Muscle layer of duodenum (tissue), 2 donors: Measurements from ENCODE around the gene IRF2.

Experiments
- H3K27ac ChIP-seq: one replicate; pipeline ENCODE4 v1.7.0; 2013; ENCODE audit warnings: mild to moderate bottlenecking, low read length
- H3K27me3 ChIP-seq: one replicate; pipeline ENCODE4 v1.7.0; 2013; ENCODE audit warnings: low read depth, mild to moderate bottlenecking, control low read depth, low read length
- H3K36me3 ChIP-seq, 2 donors: one replicate each; pipeline ENCODE4 v1.7.0; 2013; ENCODE audit warnings: low read length in 2 of 2, control low read depth in 1 of 2, mild to moderate bottlenecking in 1 of 2; ENCODE audit not compliant: insufficient read depth in 2 of 2, control insufficient read depth in 1 of 2
- H3K4me1 ChIP-seq, 2 donors: one replicate each; pipeline ENCODE4 v1.7.0; 2013; ENCODE audit warnings: low read length in 2 of 2, mild to moderate bottlenecking in 2 of 2, control low read depth in 1 of 2, moderate library complexity in 1 of 2; ENCODE audit not compliant: insufficient read depth in 2 of 2, control insufficient read depth in 1 of 2
- H3K4me3 ChIP-seq, 2 donors: one replicate each; pipeline ENCODE4 v1.7.0; 2013; ENCODE audit warnings: low read length in 2 of 2, low read depth in 1 of 2, mild to moderate bottlenecking in 1 of 2
- H3K9me3 ChIP-seq, 2 donors: one replicate each; pipeline ENCODE4 v1.7.0; 2013; ENCODE audit warnings: low read length in 2 of 2, control low read depth in 1 of 2, mild to moderate bottlenecking in 1 of 2; ENCODE audit not compliant: control insufficient read depth in 1 of 2
- donor health status: healthy.

IRF2 gene

DNA sequence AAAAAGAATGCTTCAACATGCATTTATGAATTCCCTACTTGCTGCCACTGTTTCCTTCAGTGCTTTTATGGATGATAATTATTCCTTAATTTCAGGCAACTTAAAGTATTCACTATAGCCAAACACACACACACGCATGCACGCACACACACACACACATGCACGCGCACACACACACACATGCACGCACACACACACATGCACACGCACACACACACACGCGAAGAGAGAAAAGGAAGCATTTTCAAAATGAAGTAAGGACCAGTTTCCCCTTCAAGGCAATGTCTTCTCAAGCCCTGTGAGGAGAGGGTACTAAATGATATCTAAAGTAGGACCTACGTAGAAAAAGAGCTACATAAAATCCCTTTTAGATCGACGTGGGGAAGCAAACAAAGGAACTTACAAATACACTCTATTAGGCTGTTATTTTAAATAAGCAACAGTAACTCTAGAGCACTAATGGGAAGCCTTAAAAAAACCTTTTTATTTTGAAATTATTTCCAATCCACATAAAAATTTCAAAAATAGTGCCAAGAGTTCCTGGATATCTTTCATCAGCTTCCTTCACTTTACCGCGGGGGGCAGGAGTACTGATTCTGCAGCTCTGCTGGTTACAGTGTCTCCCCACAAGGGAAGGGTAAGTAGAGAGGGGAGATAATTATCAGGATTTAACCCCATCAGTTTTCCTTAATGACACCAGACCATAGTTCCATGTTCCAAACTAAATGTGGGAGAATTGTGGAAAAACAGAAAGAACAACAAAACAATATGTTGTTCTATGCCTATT, 13.7 kb downstream of the IRF2 start:
- Histone ChIP-seq H3K4me3 (no peak overlapping the region), H3K27ac (no peak overlapping the region)

DNA sequence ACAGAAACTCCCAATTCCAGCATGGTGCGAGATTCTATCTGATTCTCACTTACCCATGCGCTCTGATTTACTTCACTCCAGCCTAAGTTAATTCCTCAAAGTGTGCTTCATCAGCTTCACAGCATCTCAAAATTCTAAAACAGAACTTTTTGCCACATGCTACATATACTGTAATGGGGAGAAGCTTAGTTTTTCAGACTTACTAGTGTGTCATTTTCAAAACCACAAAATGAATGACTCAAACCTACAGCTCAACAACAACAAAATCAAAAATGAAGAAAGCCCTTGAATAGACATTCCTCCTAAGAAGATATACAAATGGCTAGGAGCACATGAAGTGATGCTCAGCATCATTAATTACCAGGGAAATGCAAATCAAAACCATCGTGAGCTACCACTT, 14.9 kb downstream of the IRF2 start:
- no peaks in the 10 kb centered on the region for H3K36me3 ChIP-seq
- peaks cover 0 to 8% of the 10 kb centered on the region in 2 donors for H3K4me1 ChIP-seq
- H3K4me3 ChIP-seq = no peak overlapping the region
- H3K27ac ChIP-seq = no peak overlapping the region
- H3K27me3 ChIP-seq = no peaks in the 10 kb centered on the region
- H3K9me3 ChIP-seq = no peaks in the 10 kb centered on the region

More for the DNA sequence above, 13.7 kb downstream of the IRF2 start:
- Histone ChIP-seq H3K27me3 (no peaks in the 10 kb centered on the region), H3K9me3 (no peaks in the 10 kb centered on the region), H3K36me3 (no peaks in the 10 kb centered on the region), H3K4me1 (peaks cover 0 to 8% of the 10 kb centered on the region in 2 donors)

DNA sequence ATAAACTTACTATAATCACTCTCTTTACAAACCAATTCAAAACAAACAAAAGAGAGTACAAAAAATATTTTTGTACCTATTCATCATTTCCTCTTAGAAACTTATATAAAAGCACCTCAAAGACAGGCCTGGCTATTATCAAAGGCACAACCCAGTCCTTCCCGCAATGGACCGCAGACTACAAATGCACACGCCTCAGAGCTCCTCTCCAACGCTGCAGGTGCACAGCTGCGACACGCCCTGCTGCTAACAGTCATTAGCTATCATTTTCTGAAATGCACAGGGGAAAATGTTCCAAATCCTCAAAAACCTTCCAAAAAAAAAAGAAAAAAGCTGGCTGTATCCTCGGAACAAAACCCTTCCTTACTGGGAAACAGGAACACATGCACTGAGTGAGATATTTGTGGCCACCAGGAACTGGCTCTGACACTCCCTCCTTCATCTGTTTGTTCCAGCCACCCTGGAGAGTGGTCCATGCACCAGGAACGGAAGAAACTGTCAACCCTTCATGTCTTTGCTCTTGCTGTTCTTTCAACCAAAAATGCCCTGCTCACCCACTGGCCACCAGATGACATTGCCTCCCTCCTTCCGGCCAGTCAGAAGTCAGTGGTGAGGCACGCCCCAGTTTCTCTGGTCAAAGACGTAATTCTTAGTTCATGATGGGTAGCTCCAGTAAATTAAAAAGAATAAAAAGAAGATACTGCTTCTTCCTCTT, 16.7 kb downstream of the IRF2 start:
- Histone ChIP-seq H3K27ac (no peak overlapping the region), H3K4me1 (peaks cover 6 to 23% of the 10 kb centered on the region in 2 donors), H3K36me3 (no peaks in the 10 kb centered on the region), H3K4me3 (no peak overlapping the region), H3K9me3 (no peaks in the 10 kb centered on the region), H3K27me3 (no peaks in the 10 kb centered on the region)

DNA sequence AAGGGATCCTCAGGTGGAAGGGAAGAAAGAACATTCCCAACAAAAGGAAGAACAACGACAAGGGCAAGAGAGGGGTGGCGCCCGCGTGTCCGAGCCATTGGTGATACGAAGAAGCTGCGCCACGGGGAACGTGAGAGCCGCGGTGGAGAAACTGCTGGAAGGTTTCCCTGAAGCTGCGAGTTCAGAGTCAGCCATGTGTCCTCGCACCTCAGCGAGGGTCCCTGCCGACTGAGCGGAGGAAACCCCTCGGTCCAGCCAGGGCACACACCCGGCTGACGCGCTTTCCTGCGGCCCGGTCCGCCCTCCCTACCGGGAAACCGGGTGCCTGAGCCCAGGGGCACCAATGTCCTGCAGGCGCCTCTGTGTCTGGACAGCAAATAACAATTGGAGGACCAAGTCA, 18.0 kb downstream of the IRF2 start:
- Histone ChIP-seq H3K4me1 (peaks cover 10 to 36% of the 10 kb centered on the region in 2 donors), H3K27ac (no peak overlapping the region), H3K36me3 (no peaks in the 10 kb centered on the region)

DNA sequence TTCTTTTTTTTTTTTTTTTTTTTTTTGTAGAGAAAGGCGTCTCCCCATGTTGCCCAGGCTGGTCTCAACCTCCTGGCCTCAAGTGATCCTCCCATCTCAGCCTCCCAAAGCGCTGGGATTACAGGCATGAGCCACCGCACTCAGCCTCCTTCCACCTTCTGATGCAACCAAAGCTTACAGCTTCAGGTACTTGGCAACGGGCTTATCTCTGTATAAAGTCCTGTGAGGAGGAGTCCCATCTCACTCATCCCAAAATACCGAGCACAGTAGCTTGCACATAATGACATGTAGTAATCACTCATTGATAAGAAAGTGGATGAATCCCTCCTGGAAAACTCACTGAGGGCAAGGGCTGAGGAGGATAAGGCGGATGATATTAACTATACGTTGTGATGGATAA, 19.1 kb downstream of the IRF2 start:
- H3K27me3 ChIP-seq = no peaks in the 10 kb centered on the region
- no peak overlapping the region for H3K4me3 ChIP-seq
- no peaks in the 10 kb centered on the region for H3K36me3 ChIP-seq
- H3K27ac ChIP-seq = no peak overlapping the region
- H3K9me3 ChIP-seq = no peaks in the 10 kb centered on the region
- H3K4me1 ChIP-seq = peaks cover 14 to 46% of the 10 kb centered on the region in 2 donors

More for the DNA sequence above, 18.0 kb downstream of the IRF2 start:
- no peak overlapping the region for H3K4me3 ChIP-seq
- H3K9me3 ChIP-seq = no peaks in the 10 kb centered on the region
- no peaks in the 10 kb centered on the region for H3K27me3 ChIP-seq

DNA sequence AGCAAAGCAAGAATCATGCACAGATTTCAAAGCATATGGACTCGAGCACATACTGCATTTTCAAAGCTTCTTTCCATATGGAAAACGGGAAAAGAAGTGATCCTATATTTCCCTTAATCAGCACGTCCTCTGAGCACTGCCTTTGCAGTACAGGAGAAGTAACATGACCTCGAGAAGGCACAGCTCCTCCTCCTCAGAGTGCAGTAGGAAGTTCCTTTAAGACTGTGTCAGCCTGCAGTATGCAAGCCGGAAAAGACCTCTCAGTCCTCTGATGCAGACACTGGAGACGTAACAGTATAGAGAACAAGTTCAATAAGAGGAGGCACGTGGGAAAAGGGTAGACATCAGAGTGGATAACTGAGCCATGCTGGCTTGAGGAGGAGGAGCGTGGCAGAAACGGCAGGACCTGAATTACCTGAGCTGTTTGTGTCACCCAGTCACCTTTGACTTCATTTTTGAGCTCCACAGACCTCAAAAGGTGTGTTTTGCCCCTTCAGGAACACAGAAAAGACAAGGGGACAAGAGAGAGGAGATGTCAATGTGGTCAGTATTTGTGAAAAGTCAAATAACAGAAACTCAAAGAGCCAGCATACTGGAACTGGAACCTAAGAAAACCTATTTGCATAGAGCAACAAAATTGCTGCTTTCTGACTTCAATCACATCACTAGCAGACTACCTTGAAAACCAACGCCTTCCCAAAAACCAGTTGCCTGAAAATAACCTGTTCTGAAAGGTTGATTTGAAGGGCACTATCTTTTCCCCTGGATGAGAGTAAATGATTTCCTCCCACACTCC, 20.8 kb downstream of the IRF2 start:
- Histone ChIP-seq H3K4me3 (no peak overlapping the region), H3K27me3 (no peaks in the 10 kb centered on the region), H3K9me3 (no peaks in the 10 kb centered on the region), H3K27ac (peak overlapping the region; percentile 81), H3K36me3 (no peaks in the 10 kb centered on the region), H3K4me1 (peaks cover 29 to 63% of the 10 kb centered on the region in 2 donors)

DNA sequence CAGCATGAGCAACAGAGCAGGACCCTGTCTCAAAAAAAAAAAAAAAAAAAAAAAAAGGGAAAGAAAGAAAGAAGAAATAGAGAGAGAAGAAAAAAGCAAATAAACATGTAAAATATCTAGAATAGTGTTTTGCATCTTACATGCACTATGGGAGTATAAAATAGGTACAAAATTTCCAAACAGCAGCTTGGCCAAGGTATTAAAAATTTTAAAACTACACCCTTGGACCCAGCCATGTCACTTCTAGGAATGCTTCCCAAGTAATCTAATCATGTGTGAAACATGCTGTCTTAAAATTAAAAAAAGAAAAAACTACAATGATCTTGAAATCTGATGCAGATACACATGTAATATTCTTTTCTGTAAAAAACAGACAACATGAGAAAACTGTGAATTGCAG, 21.6 kb downstream of the IRF2 start:
- H3K4me1 ChIP-seq = peaks cover 34 to 64% of the 10 kb centered on the region in 2 donors
- no peaks in the 10 kb centered on the region for H3K27me3 ChIP-seq
- no peak overlapping the region for H3K4me3 ChIP-seq
- H3K9me3 ChIP-seq = no peaks in the 10 kb centered on the region
- H3K27ac ChIP-seq = no peak overlapping the region
- no peaks in the 10 kb centered on the region for H3K36me3 ChIP-seq

DNA sequence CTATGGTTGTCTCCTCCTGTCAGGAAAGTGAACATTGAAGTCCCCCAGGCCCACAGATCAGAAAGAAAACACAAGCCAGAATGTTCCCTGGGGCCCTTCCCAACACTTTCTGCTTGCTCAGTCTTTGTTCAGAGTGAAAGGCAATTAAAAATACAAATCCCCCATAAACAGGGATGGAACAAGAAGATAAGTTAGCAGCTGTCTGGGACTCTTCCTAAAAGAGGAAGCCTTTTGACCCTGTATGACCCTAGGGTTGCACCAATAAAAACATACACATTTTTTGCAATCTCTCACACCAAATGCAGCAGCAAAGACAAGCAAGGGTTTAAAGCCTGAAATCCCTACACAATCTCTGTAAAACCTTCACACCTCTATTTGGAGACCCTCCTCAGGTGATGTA, 22.6 kb downstream of the IRF2 start:
- Histone ChIP-seq H3K9me3 (no peaks in the 10 kb centered on the region), H3K4me3 (no peak overlapping the region), H3K36me3 (no peaks in the 10 kb centered on the region), H3K4me1 (peaks cover 34 to 67% of the 10 kb centered on the region in 2 donors), H3K27me3 (no peaks in the 10 kb centered on the region), H3K27ac (no peak overlapping the region)

DNA sequence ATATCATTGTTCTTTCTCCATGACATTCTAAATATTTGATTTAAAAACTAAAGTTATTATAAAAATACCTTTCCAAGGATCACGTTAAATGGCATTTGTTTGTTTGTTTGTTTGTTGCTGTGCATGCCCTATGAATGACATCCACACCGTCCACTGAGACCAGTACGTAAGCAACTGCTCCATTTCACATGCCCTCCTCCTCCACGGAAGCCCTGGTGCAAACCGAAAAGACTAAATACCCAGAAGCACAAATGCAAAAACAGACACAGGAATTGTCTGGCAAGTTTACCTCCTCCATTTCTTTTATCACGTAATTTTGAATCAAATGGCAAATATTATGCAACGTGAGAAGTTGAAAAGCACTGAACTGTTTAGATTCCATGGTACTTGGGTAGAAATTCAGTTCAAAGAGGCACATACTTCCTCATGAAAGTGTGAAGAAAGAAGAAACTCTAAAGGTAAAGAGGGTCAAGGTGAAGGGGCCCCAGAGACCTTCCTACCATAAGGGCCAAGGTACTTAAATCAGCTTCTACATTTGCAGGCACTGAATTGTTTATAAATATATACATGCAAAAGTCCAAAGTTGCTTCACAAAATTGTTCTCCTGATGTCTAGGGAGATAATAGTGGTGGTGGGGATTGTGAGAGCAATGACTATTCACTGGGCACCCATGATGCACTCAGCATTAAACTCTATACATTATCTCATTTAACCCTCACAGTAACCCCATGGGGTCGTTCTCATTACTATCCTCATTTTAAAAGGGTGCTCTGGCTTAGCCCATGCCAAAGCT, 23.4 kb downstream of the IRF2 start:
- no peaks in the 10 kb centered on the region for H3K9me3 ChIP-seq
- no peaks in the 10 kb centered on the region for H3K36me3 ChIP-seq
- H3K4me3 ChIP-seq = no peak overlapping the region
- no peak overlapping the region for H3K27ac ChIP-seq
- no peaks in the 10 kb centered on the region for H3K27me3 ChIP-seq
- peaks cover 34 to 67% of the 10 kb centered on the region in 2 donors for H3K4me1 ChIP-seq

DNA sequence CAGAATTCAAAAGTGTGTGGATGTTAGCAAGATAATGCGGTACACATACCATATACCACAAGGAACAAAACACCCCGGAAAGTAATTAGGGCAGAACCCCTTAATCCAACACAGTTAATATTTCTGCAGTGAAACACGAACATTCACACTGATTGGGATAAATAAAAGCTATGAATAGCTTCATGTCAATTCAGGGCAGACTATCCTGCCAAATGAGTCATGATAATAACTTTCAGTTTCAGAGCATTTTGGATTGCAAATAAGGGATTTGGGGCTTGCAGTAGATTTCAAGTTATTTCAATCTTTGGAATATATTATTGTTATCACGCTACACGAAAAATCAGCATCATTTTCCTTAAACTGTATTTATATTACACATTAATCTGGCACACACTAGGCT, 24.3 kb downstream of the IRF2 start:
- Histone ChIP-seq H3K4me3 (peak overlapping the region in 1 of 2 donors; percentile 9), H3K27ac (peak overlapping the region; percentile 84), H3K4me1 (peaks cover 34 to 68% of the 10 kb centered on the region in 2 donors)

More for the DNA sequence above, 24.3 kb downstream of the IRF2 start:
- Histone ChIP-seq H3K36me3 (no peaks in the 10 kb centered on the region), H3K27me3 (no peaks in the 10 kb centered on the region), H3K9me3 (no peaks in the 10 kb centered on the region)
